Fibroblast of lung (primary cell): ENCODE results near the gene ADGRV1. TPM values are rescaled to one million over a fixed set of nuclear protein-coding genes. Genes with fewer than 3 reads are reported as not detected.

Experiments used
- DNase-seq, 2 donors: peaks; one replicate each; pipeline versions ENCODE4 v3.0.0 to v3.0.0-alpha.2; 2010; ENCODE audit warnings: low read depth in 2 of 2
- H2AFZ ChIP-seq: 2 replicates; pipeline ENCODE4 v1.5.1; 2012; ENCODE audit warnings: low read length, control low read depth, inconsistent platforms
- H3K27ac ChIP-seq: 2 replicates; pipeline ENCODE4 v1.5.1; 2011; ENCODE audit warnings: low read length, control low read depth; ENCODE audit not compliant: insufficient read depth
- H3K27me3 ChIP-seq: 2 replicates; pipeline ENCODE4 v1.5.1; 2011; ENCODE audit warnings: mild to moderate bottlenecking, low read length; ENCODE audit not compliant: control insufficient read depth, insufficient read depth
- H3K36me3 ChIP-seq: 2 replicates; pipeline ENCODE4 v1.5.1; 2011; ENCODE audit warnings: low read length; ENCODE audit not compliant: control insufficient read depth, insufficient read depth
- H3K4me1 ChIP-seq: 2 replicates; pipeline ENCODE4 v1.5.1; 2011; ENCODE audit warnings: low read length; ENCODE audit not compliant: control insufficient read depth, insufficient read depth; ENCODE audit errors: extremely low read depth
- H3K4me2 ChIP-seq: 2 replicates; pipeline ENCODE4 v1.5.1; 2011; ENCODE audit warnings: low read length, control low read depth; ENCODE audit not compliant: insufficient read depth; ENCODE audit errors: extremely low read depth
- H3K4me3 ChIP-seq, 4 experiments: fragments of 200-600 bp in 1 of 4; sonication (generic) in 1 of 4; replicated peaks in 1 of 4; 2 replicates each; pipeline ENCODE4 v1.5.1; 2011 to 2016; ENCODE audit warnings: low read length in 4 of 4, low read depth in 3 of 4, mild to moderate bottlenecking in 3 of 4, control low read depth in 2 of 4, inconsistent platforms in 1 of 4, mixed read lengths in 1 of 4; ENCODE audit not compliant: insufficient read depth in 1 of 4; ENCODE audit errors: control extremely low read depth in 1 of 4
- H3K79me2 ChIP-seq: 2 replicates; pipeline ENCODE4 v1.5.1; 2012; ENCODE audit warnings: mild to moderate bottlenecking, low read length, inconsistent platforms; ENCODE audit not compliant: control insufficient read depth, insufficient read depth
- H3K9ac ChIP-seq: 2 replicates; pipeline ENCODE4 v1.5.1; 2011; ENCODE audit warnings: mild to moderate bottlenecking, low read length, control low read depth; ENCODE audit not compliant: insufficient read depth
- H3K9me3 ChIP-seq: 2 replicates; pipeline ENCODE4 v1.5.1; 2012; ENCODE audit warnings: low read depth, low read length; ENCODE audit not compliant: control insufficient read depth, insufficient read depth
- H4K20me1 ChIP-seq: 2 replicates; pipeline ENCODE4 v1.5.1; 2011; ENCODE audit warnings: low read length; ENCODE audit not compliant: control insufficient read depth, insufficient read depth; ENCODE audit errors: extremely low read depth
- CTCF ChIP-seq, 2 donors: IDR thresholded peaks in 1 of 2; conservative IDR thresholded peaks in 1 of 2; 1 replicate in 1 of 2; 2 replicates in 1 of 2; pipeline ENCODE4 v1.5.1; 2011 to 2012; ENCODE audit warnings: low read length in 2 of 2, control low read depth in 1 of 2, inconsistent platforms in 1 of 2, low read depth in 1 of 2, mild to moderate bottlenecking in 1 of 2
- EZH2 ChIP-seq: IDR thresholded peaks from 2 replicates; pipeline ENCODE4 v1.5.1; 2012; ENCODE audit warnings: low read length, control low read depth, mild to moderate bottlenecking; ENCODE audit errors: missing control alignments
- polyA plus RNA-seq, 2 donors: library from polyadenylated mRNA; depleted of rRNA in 1 of 2; stranded (reverse) in 1 of 2; unstranded in 1 of 2; fragments of >200 nt; gene quantifications; 2 replicates each; pipeline ENCODE4 v1.2.1, GENCODE V29; 2011 to 2012; ENCODE audit warnings: missing spikeins in 1 of 2
- total RNA-seq: library from RNA; depleted of rRNA; stranded (reverse); fragments of >200 nt; gene quantifications from 2 replicates; pipeline ENCODE4 v1.2.1, GENCODE V29; 2014

The ADGRV1 gene
- total and polyA plus RNA-seq, 2 donors (not counting 1 experiment from before 2014, with no cell fraction given): 0.15 to 0.17 TPM

DNA sequence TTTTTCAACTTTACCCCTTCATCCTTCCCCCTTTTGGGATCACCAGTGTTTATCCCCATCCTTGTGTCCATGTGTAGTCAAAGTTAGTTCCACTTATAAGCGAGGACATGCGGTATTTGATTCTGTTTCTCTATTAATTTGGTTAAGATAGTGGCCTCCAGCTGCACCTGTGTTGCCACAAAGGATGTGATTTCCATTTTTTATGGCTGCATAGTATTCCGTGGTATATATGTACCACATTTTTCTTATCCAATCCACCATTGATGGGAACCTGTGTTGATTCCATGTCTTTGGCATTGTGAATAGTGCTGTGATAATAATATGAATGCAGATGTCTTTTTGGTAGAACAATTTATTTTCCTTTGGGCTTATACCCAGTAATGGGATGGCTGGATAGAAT, 572.2 kb downstream of the ADGRV1 start:
- no peak overlapping the region for H3K4me2 ChIP-seq
- no peaks in the 10 kb centered on the region for H4K20me1 ChIP-seq
- H3K4me1 ChIP-seq: peaks cover 12% of the 10 kb centered on the region
- H3K4me3 ChIP-seq: no peak overlapping the region
- no peaks in the 10 kb centered on the region for H3K79me2 ChIP-seq
- H3K27me3 ChIP-seq: no peaks in the 10 kb centered on the region
- DNase-seq: no peak
- H3K36me3 ChIP-seq: no peaks in the 10 kb centered on the region
- H2AFZ ChIP-seq: no peak overlapping the region
- no peaks in the 10 kb centered on the region for H3K9me3 ChIP-seq
- no peak overlapping the region for H3K27ac ChIP-seq
- no peak for TF ChIP-seq CTCF (conservative IDR thresholded peaks at IDR 0.05 in 1 of 2, IDR thresholded peaks at IDR 0.05 in 1 of 2; ENCODE audit: low read depth in 1 of 2, low read length in 2 of 2)
- TF ChIP-seq EZH2: no peak
- H3K9ac ChIP-seq: no peak overlapping the region

- H2AFZ ChIP-seq: no peak overlapping the region
- no peaks in the 10 kb centered on the region for H4K20me1 ChIP-seq
Observed at GRCh38 chr5:91132550-91132949, 574.0 kb downstream of the ADGRV1 start.

DNA sequence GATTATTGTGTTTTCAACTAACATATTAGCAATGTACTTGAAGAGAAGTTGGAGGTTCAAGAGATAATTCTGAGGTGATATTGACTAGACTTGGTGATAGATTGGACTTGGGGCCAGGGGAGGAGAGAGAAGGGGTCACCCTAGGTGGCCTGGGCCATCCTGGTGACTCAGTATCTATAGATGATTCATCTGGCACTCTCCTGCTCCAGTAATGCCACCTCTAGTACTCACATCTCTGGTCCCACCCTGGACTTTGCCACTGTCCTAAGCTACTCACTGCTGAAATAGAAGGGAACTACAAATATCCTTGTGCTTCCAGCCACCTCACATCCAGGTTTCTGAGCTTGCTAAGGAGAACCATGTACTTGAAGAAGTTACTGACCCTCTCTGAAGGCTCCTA, 574.6 kb downstream of the ADGRV1 start:
- Histone ChIP-seq H3K27me3 (no peaks in the 10 kb centered on the region), H3K36me3 (no peaks in the 10 kb centered on the region), H3K4me2 (no peak overlapping the region), H3K9ac (no peak overlapping the region), H4K20me1 (no peaks in the 10 kb centered on the region), H3K4me1 (no peaks in the 10 kb centered on the region), H3K27ac (no peak overlapping the region), H3K79me2 (no peaks in the 10 kb centered on the region), H2AFZ (no peak overlapping the region), H3K9me3 (no peaks in the 10 kb centered on the region), H3K4me3 (no peak overlapping the region)
- TF ChIP-seq CTCF (conservative IDR thresholded peaks at IDR 0.05 in 1 of 2, IDR thresholded peaks at IDR 0.05 in 1 of 2; ENCODE audit: low read depth in 1 of 2, low read length in 2 of 2) (no peak), EZH2 (no peak)
- DNase-seq: no peak

More at GRCh38 chr5:91132550-91132949, 574.0 kb downstream of the ADGRV1 start:
- H3K79me2 ChIP-seq: no peaks in the 10 kb centered on the region
- no peak overlapping the region for H3K4me2 ChIP-seq
- no peak overlapping the region for H3K27ac ChIP-seq
- no peaks in the 10 kb centered on the region for H3K36me3 ChIP-seq
- TF ChIP-seq EZH2: no peak
- TF ChIP-seq CTCF (conservative IDR thresholded peaks at IDR 0.05 in 1 of 2, IDR thresholded peaks at IDR 0.05 in 1 of 2; ENCODE audit: low read depth in 1 of 2, low read length in 2 of 2): no peak
- H3K9me3 ChIP-seq: no peaks in the 10 kb centered on the region
- no peak for DNase-seq
- H3K9ac ChIP-seq: no peak overlapping the region
- no peaks in the 10 kb centered on the region for H3K27me3 ChIP-seq
- peaks cover 4% of the 10 kb centered on the region for H3K4me1 ChIP-seq
- no peak overlapping the region for H3K4me3 ChIP-seq
